ENCODE data around the gene ZSCAN4.

Gene ZSCAN4

GRCh38 chr19:57668635-57669034, at the start of gene ZSCAN4:
TSS of gene ZSCAN4 (plus strand) at chr19:57668935. CDS start at chr19:57676146, 7,211 bp downstream.
- DNase-seq, result no peak

- DNase-seq, result no peak
These were observed 47.9 kb upstream of the ZSCAN4 start for GRCh38 chr19:57620673-57621348.

- no peak for DNase-seq
These were observed 45.6 kb upstream of the ZSCAN4 start for GRCh38 chr19:57623091-57623490.

GRCh38 chr19:57632987-57633831, 35.5 kb upstream of the ZSCAN4 start, which contains the start of gene ZNF211:
TSS of gene ZNF211 (plus strand) at chr19:57633168. CDS start at chr19:57633347, 179 bp downstream.
- peak; percentile 82 to 86 for DNase-seq

GRCh38 chr19:57633832-57634131, 35.0 kb upstream of the ZSCAN4 start:
- no peak for DNase-seq

- no peak for DNase-seq
These were observed 31.4 kb upstream of the ZSCAN4 start for GRCh38 chr19:57637379-57637778.

GRCh38 chr19:57641715-57642234, 27.0 kb upstream of the ZSCAN4 start:
- DNase-seq, result no peak

- DNase-seq, result no peak
These were observed 26.2 kb upstream of the ZSCAN4 start for GRCh38 chr19:57642396-57643046.

GRCh38 chr19:57643734-57644133, 25.0 kb upstream of the ZSCAN4 start:
- DNase-seq, result no peak

GRCh38 chr19:57648331-57649003, 20.3 kb upstream of the ZSCAN4 start:
- DNase-seq, result no peak

- DNase-seq, result no peak
These were observed 17.1 kb upstream of the ZSCAN4 start for GRCh38 chr19:57651654-57651996.

- no peak for DNase-seq
These were observed 15.0 kb upstream of the ZSCAN4 start for GRCh38 chr19:57653689-57654088.

GRCh38 chr19:57655443-57655842, 13.3 kb upstream of the ZSCAN4 start:
- DNase-seq, result no peak

GRCh38 chr19:57656346-57656745, 12.4 kb upstream of the ZSCAN4 start:
- DNase-seq, result no peak

GRCh38 chr19:57664269-57665127, 4.2 kb upstream of the ZSCAN4 start:
- peak in 1 of 2 experiments; percentile 8 for DNase-seq

- no peak for DNase-seq
These were observed 3.4 kb upstream of the ZSCAN4 start for GRCh38 chr19:57665261-57665806.

GRCh38 chr19:57667228-57667627, 1.5 kb upstream of the ZSCAN4 start:
- DNase-seq, result no peak

- no peak for DNase-seq
These were observed 2.6 kb downstream of the ZSCAN4 start for GRCh38 chr19:57671124-57671895.

GRCh38 chr19:57672466-57672865, 3.7 kb downstream of the ZSCAN4 start:
- no peak for DNase-seq

- DNase-seq, result no peak
These were observed 7.1 kb downstream of the ZSCAN4 start for GRCh38 chr19:57675881-57676280.

GRCh38 chr19:57682226-57682766, 13.6 kb downstream of the ZSCAN4 start:
- no peak for DNase-seq

Data from activated CD4-positive, alpha-beta T cell treated with anti-CD3 and anti-CD28 coated beads, Interleukin-2, amount 50 U/mL, for 48 hours (primary cell).